Esophagus muscularis mucosa (tissue), 4 donors: ENCODE data around the gene SIRT1. TPM values are rescaled to one million over a fixed set of nuclear protein-coding genes. Genes with fewer than 3 reads are reported as not detected.

Experiments used
- DNase-seq: peaks from one replicate; pipeline ENCODE4 v3.0.0-alpha.2; 2017; ENCODE audit errors: extremely low spot score
- H3K27ac ChIP-seq, 4 donors: fragments of 200-600 bp; sonication (generic); replicated peaks in 1 of 4; 1 replicate in 3 of 4; 2 replicates in 1 of 4; pipeline ENCODE4 v1.5.1; 2016 to 2019; ENCODE audit warnings: mild to moderate bottlenecking in 1 of 4
- H3K27me3 ChIP-seq, 4 donors: fragments of 200-600 bp; sonication (generic); one replicate each; pipeline versions ENCODE4 v1.5.1 to v1.6.0; 2016 to 2019
- H3K36me3 ChIP-seq, 4 donors: fragments of 200-600 bp; sonication (generic); one replicate each; pipeline ENCODE4 v1.5.1; 2016 to 2019
- H3K4me1 ChIP-seq, 4 donors: fragments of 200-600 bp; sonication (generic); one replicate each; pipeline ENCODE4 v1.5.1; 2016 to 2019
- H3K4me3 ChIP-seq, 4 donors: fragments of 200-600 bp; sonication (generic); 1 replicate in 2 of 4; 2 replicates in 2 of 4; pipeline ENCODE4 v1.5.1; 2016 to 2019; ENCODE audit warnings: mild to moderate bottlenecking in 4 of 4, moderate library complexity in 1 of 4
- H3K9me3 ChIP-seq, 4 donors: fragments of 200-600 bp; sonication (generic); 1 replicate in 3 of 4; 2 replicates in 1 of 4; pipeline ENCODE4 v1.5.1; 2016 to 2019
- CTCF ChIP-seq, 3 experiments: fragments of 200-600 bp in 2 of 3; fragments of 450-650 bp in 1 of 3; sonication (generic) in 2 of 3; IDR thresholded peaks; one replicate each; pipeline ENCODE4 v1.5.1; 2017 to 2019; ENCODE audit warnings: antibody characterized with exemption in 3 of 3, mild to moderate bottlenecking in 2 of 3, moderate library complexity in 1 of 3
- EP300 ChIP-seq: sonication (generic); formaldehyde crosslinking; IDR thresholded peaks from one replicate; pipeline ENCODE4 v1.6.1; 2017; ENCODE audit warnings: antibody characterized with exemption
- POLR2A ChIP-seq: fragments of 450-650 bp; IDR thresholded peaks from one replicate; pipeline ENCODE4 v1.6.1; 2017; ENCODE audit warnings: antibody characterized with exemption, moderate library complexity, mild to moderate bottlenecking, low read depth
- POLR2AphosphoS5 ChIP-seq, 2 donors: sonication (generic); formaldehyde crosslinking; IDR thresholded peaks; one replicate each; pipeline ENCODE4 v1.6.1; 2017; ENCODE audit warnings: antibody characterized with exemption in 2 of 2
- WGBS: methylation state at CpG from one replicate; pipeline ENCODE4 v1.1.5; 2018; 5-methylcytosine and 5-hydroxymethylcytosine counted together
- intact Hi-C: fragments of 100-400 bp; cut with DNase I; formaldehyde crosslinking; loops from one replicate; pipeline ENCODE4 v1.15.1; 2023
- total RNA-seq, 4 donors: library from RNA; depleted of rRNA; stranded (reverse); fragments of >200 nt; gene quantifications; one replicate each; pipeline versions ENCODE4 v1.1.0 to v1.2.1, GENCODE V29; 2016

SIRT1 gene
- total RNA-seq, 4 donors from 2014 or later = 23.7 to 30.3 (median 29.2) TPM

- TF ChIP-seq CTCF (IDR thresholded peaks at IDR 0.05) (no peak), POLR2A (no peak), EP300 (no peak), POLR2AphosphoS5 (IDR thresholded peaks at IDR 0.05) (no peak)
- H3K36me3 ChIP-seq = peaks cover 0 to 70% (median 46%) of the 10 kb centered on the region in 4 donors
- intact Hi-C loops = no loop called here
- no peak for DNase-seq
- 79% methylated on average over 1 of the region's 1 CpG for WGBS
- H3K27ac ChIP-seq = no peak overlapping the region
- no peaks in the 10 kb centered on the region for H3K27me3 ChIP-seq
- no peak overlapping the region for H3K4me3 ChIP-seq
- no peaks in the 10 kb centered on the region for H3K4me1 ChIP-seq
- no peaks in the 10 kb centered on the region for H3K9me3 ChIP-seq
Observed at GRCh38 chr10:67925449-67926005, 41.1 kb downstream of the SIRT1 start.

DNA sequence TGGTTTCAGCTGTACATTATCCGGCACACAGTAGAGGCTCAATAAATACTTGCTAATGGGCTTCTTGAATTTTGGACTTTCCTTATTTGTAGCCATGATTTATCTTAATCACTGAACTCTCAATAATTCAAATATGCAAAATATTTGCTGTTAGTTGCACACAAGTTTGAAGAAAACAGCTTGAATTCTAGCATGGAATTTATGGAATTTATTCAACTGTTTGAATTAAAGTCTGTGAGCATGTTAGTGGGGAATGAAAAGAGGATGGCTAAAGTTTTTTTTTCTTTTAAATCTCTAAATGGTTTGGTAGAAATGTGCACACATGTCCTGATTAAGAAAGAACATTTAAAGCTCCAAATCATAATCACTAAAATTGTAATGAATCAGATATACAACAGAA is 42.5 kb downstream of the SIRT1 start:
- H3K36me3 ChIP-seq = peaks cover 6 to 82% (median 59%) of the 10 kb centered on the region in 4 donors
- no peak overlapping the region for H3K27ac ChIP-seq
- H3K4me1 ChIP-seq = no peaks in the 10 kb centered on the region
- no peaks in the 10 kb centered on the region for H3K27me3 ChIP-seq
- DNase-seq = no peak
- H3K4me3 ChIP-seq = no peak overlapping the region
- no peak for TF ChIP-seq EP300
- TF ChIP-seq POLR2AphosphoS5 (IDR thresholded peaks at IDR 0.05) = no peak
- intact Hi-C loops = no loop called here
- H3K9me3 ChIP-seq = no peaks in the 10 kb centered on the region
- 95% methylated on average over 1 of the region's 1 CpG for WGBS

DNA sequence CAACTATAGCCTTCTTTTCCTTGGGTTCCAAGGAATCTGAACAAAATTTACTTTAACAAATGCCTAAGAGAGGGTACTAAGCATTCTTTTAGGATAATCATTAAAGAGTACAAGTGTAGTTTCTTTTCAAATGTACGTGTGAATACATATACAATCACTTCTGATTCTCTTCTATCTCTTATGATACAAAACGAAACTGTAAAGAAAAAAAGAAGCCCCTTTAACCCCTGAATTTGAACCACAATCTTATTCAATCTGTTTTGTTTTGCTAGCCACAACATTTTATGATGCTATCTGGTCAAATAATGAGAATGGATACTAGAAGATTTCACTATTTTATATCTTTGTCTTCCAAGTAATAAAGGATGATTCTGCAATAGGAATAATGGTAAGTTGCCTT is 48.7 kb downstream of the SIRT1 start:
- intact Hi-C loops = no loop called here
- Histone ChIP-seq H3K4me3 (no peak overlapping the region), H3K27ac (no peak overlapping the region), H3K4me1 (no peaks in the 10 kb centered on the region), H3K36me3 (peaks cover 12 to 83% (median 61%) of the 10 kb centered on the region in 4 donors), H3K9me3 (no peaks in the 10 kb centered on the region), H3K27me3 (no peaks in the 10 kb centered on the region)
- 88% methylated on average over 2 of the region's 2 CpGs for WGBS
- TF ChIP-seq EP300 (no peak), POLR2AphosphoS5 (IDR thresholded peaks at IDR 0.05) (no peak), CTCF (IDR thresholded peaks at IDR 0.05) (no peak), POLR2A (no peak)
- DNase-seq = no peak

GRCh38 chr10:67934336-67934735 is 49.9 kb downstream of the SIRT1 start:
- Histone ChIP-seq H3K27me3 (no peaks in the 10 kb centered on the region), H3K36me3 (peaks cover 18 to 80% (median 64%) of the 10 kb centered on the region in 4 donors), H3K27ac (no peak overlapping the region), H3K4me3 (no peak overlapping the region), H3K4me1 (no peaks in the 10 kb centered on the region), H3K9me3 (no peaks in the 10 kb centered on the region)
- intact Hi-C loops = no loop called here
- DNase-seq = no peak
- TF ChIP-seq POLR2AphosphoS5 (IDR thresholded peaks at IDR 0.05) (no peak), POLR2A (no peak), CTCF (IDR thresholded peaks at IDR 0.05) (no peak), EP300 (no peak)
- WGBS = 89% methylated on average over 1 of the region's 1 CpG

GRCh38 chr10:67935223-67935622 is 50.8 kb downstream of the SIRT1 start:
- Histone ChIP-seq H3K4me1 (no peaks in the 10 kb centered on the region), H3K9me3 (no peaks in the 10 kb centered on the region), H3K27ac (no peak overlapping the region), H3K4me3 (no peak overlapping the region), H3K27me3 (no peaks in the 10 kb centered on the region), H3K36me3 (peaks cover 19 to 73% (median 60%) of the 10 kb centered on the region in 4 donors)
- intact Hi-C loops = no loop called here
- no peak for DNase-seq
- 95% methylated on average over 9 of the region's 9 CpGs for WGBS
- TF ChIP-seq CTCF (IDR thresholded peaks at IDR 0.05) = no peak
